Thymus (tissue), 14 donors: ENCODE data around the gene DMPK. TPM values are rescaled to one million over a fixed set of nuclear protein-coding genes. Genes with fewer than 3 reads are reported as not detected.

ENCODE experiments used
- DNase-seq, 9 donors: peaks; one replicate each; pipeline ENCODE4 v3.0.0-alpha.2; 2013; ENCODE audit warnings: low spot score in 9 of 9, low read depth in 6 of 9, missing footprints in 1 of 9
- H3K27ac ChIP-seq, 2 donors: one replicate each; pipeline ENCODE4 v1.5.1; 2013; ENCODE audit warnings: control low read depth in 1 of 2, low read depth in 1 of 2, low read length in 1 of 2, mild to moderate bottlenecking in 1 of 2, moderate library complexity in 1 of 2
- H3K27me3 ChIP-seq, 2 donors: one replicate each; pipeline ENCODE4 v1.5.1; 2013; ENCODE audit warnings: low read length in 1 of 2; ENCODE audit not compliant: control insufficient read depth in 2 of 2, insufficient read depth in 1 of 2
- H3K36me3 ChIP-seq, 2 donors: one replicate each; pipeline ENCODE4 v1.5.1; 2013; ENCODE audit warnings: low read length in 1 of 2, mild to moderate bottlenecking in 1 of 2, moderate library complexity in 1 of 2; ENCODE audit not compliant: control insufficient read depth in 2 of 2, insufficient read depth in 2 of 2
- H3K4me1 ChIP-seq, 2 donors: one replicate each; pipeline ENCODE4 v1.5.1; 2013; ENCODE audit warnings: low read length in 2 of 2; ENCODE audit not compliant: control insufficient read depth in 2 of 2, insufficient read depth in 2 of 2
- H3K4me3 ChIP-seq, 2 donors: one replicate each; pipeline ENCODE4 v1.5.1; 2013; ENCODE audit warnings: low read length in 2 of 2, control low read depth in 1 of 2, mild to moderate bottlenecking in 1 of 2
- H3K9me3 ChIP-seq, 2 donors: one replicate each; pipeline ENCODE4 v1.5.1; 2013; ENCODE audit warnings: low read length in 1 of 2, mild to moderate bottlenecking in 1 of 2; ENCODE audit not compliant: control insufficient read depth in 2 of 2, insufficient read depth in 1 of 2
- WGBS: extraction: QIAGEN DNeasy Blood & Tissue Kit; methylation state at CpG from one replicate; pipeline ENCODE4 v1.1.7; 2013; 5-methylcytosine and 5-hydroxymethylcytosine counted together
- long read RNA-seq, 10 donors: transcript quantifications; one replicate each; lab custom pipeline, GENCODE V29; 2026
- polyA plus RNA-seq: library from polyadenylated mRNA; stranded (reverse); fragments of 200-250 nt; gene quantifications from one replicate; pipeline ENCODE4 v1.2.3, GENCODE V29; 2013
- total RNA-seq: library from RNA; stranded (reverse); fragments of 120-200 nt; gene quantifications from one replicate; pipeline ENCODE4 v1.2.4, GENCODE V29; 2013
- donor health status: healthy.

DMPK gene
- 3.9 TPM for total RNA-seq
- polyA plus RNA-seq: 59.4 TPM
- long read RNA-seq, donor 1: 0 reads
- long read RNA-seq, donor 2, transcript DMPK-215 (1 exons, 1,410 nt): major isoform, 6 of 8 reads
- long read RNA-seq, donor 2, partial matches to known transcripts: 0 of 8 reads
- long read RNA-seq, donor 2, other reads (novel, unspliced or antisense): 0 of 8 reads
- long read RNA-seq, donor 3, transcript DMPK-215 (1 exons, 1,410 nt): major isoform, 7 of 8 reads
- long read RNA-seq, donor 3, partial matches to known transcripts: 0 of 8 reads
- long read RNA-seq, donor 3, other reads (novel, unspliced or antisense): 0 of 8 reads
- long read RNA-seq, donor 4, partial matches to known transcripts: 0 of 2 reads
- long read RNA-seq, donor 4, other reads (novel, unspliced or antisense): 0 of 2 reads
- long read RNA-seq, donor 5, partial matches to known transcripts: 0 of 2 reads
- long read RNA-seq, donor 5, other reads (novel, unspliced or antisense): 0 of 2 reads
- long read RNA-seq, donor 6, transcript DMPK-215 (1 exons, 1,410 nt): major isoform, 5 of 6 reads
- long read RNA-seq, donor 6, partial matches to known transcripts: 0 of 6 reads
- long read RNA-seq, donor 6, other reads (novel, unspliced or antisense): 0 of 6 reads
- long read RNA-seq, donor 7, partial matches to known transcripts: 0 of 2 reads
- long read RNA-seq, donor 7, other reads (novel, unspliced or antisense): 0 of 2 reads
- long read RNA-seq, donor 8, partial matches to known transcripts: 0 of 2 reads
- long read RNA-seq, donor 8, other reads (novel, unspliced or antisense): 0 of 2 reads
- long read RNA-seq, donor 9, partial matches to known transcripts: 0 of 1 reads
- long read RNA-seq, donor 9, other reads (novel, unspliced or antisense): 0 of 1 reads
- long read RNA-seq, donor 10, partial matches to known transcripts: 0 of 2 reads
- long read RNA-seq, donor 10, other reads (novel, unspliced or antisense): 0 of 2 reads

GRCh38 chr19:45782162-45782691 lies at the start of gene DMPK:
Gene DMPK, minus strand, starts transcription at chr19:45782490. Its CDS starts 138 bp downstream, at chr19:45782352.
- Histone ChIP-seq H3K27me3 (peaks cover 2 to 76% of the 10 kb centered on the region in 2 donors), H3K27ac (no peak within 1 kb of the TSS), H3K4me1 (peaks cover 11 to 16% of the 10 kb centered on the region in 2 donors), H3K9me3 (peaks cover 0 to 4% of the 10 kb centered on the region in 2 donors), H3K4me3 (no peak within 1 kb of the TSS), H3K36me3 (peaks cover 30 to 38% of the 10 kb centered on the region in 2 donors)
- DNase-seq: no peak
- 67% methylated on average over 18 of the region's 18 CpGs for WGBS

GRCh38 chr19:45828945-45829344 lies 46.7 kb upstream of the DMPK start:
- no peak overlapping the region for H3K27ac ChIP-seq
- DNase-seq: no peak
- H3K4me3 ChIP-seq: no peak overlapping the region
- H3K9me3 ChIP-seq: no peaks in the 10 kb centered on the region
- H3K4me1 ChIP-seq: no peaks in the 10 kb centered on the region
- WGBS: 98% methylated on average over 16 of the region's 16 CpGs
- peaks cover 81 to 87% of the 10 kb centered on the region in 2 donors for H3K36me3 ChIP-seq
- no peaks in the 10 kb centered on the region for H3K27me3 ChIP-seq

- H3K4me3 ChIP-seq: no peak overlapping the region
- H3K4me1 ChIP-seq: no peaks in the 10 kb centered on the region
- 97% methylated on average over 9 of the region's 9 CpGs for WGBS
- no peak for DNase-seq
- H3K9me3 ChIP-seq: no peaks in the 10 kb centered on the region
- no peak overlapping the region for H3K27ac ChIP-seq
- no peaks in the 10 kb centered on the region for H3K27me3 ChIP-seq
- peaks cover 83 to 91% of the 10 kb centered on the region in 2 donors for H3K36me3 ChIP-seq
Measured at GRCh38 chr19:45828523-45828922, 46.2 kb upstream of the DMPK start.

GRCh38 chr19:45827459-45828093 lies 45.3 kb upstream of the DMPK start:
- no peak overlapping the region for H3K27ac ChIP-seq
- DNase-seq: no peak

GRCh38 chr19:45826934-45827333 lies 44.6 kb upstream of the DMPK start:
- no peak overlapping the region for H3K4me3 ChIP-seq
- H3K9me3 ChIP-seq: no peaks in the 10 kb centered on the region
- no peaks in the 10 kb centered on the region for H3K4me1 ChIP-seq
- WGBS: 95% methylated on average over 11 of the region's 11 CpGs
- H3K27ac ChIP-seq: no peak overlapping the region
- no peaks in the 10 kb centered on the region for H3K27me3 ChIP-seq
- DNase-seq: no peak
- H3K36me3 ChIP-seq: peaks cover 91 to 92% of the 10 kb centered on the region in 2 donors

More at GRCh38 chr19:45827459-45828093, 45.3 kb upstream of the DMPK start:
- H3K27me3 ChIP-seq: no peaks in the 10 kb centered on the region
- H3K9me3 ChIP-seq: no peaks in the 10 kb centered on the region
- 98% methylated on average over 16 of the region's 16 CpGs for WGBS
- H3K36me3 ChIP-seq: peaks cover 93 to 94% of the 10 kb centered on the region in 2 donors
- H3K4me3 ChIP-seq: no peak overlapping the region
- H3K4me1 ChIP-seq: no peaks in the 10 kb centered on the region

GRCh38 chr19:45825917-45826893 lies 43.9 kb upstream of the DMPK start:
- Histone ChIP-seq H3K27ac (no peak overlapping the region), H3K4me1 (no peaks in the 10 kb centered on the region), H3K27me3 (no peaks in the 10 kb centered on the region), H3K4me3 (no peak overlapping the region), H3K36me3 (peaks cover 88 to 91% of the 10 kb centered on the region in 2 donors), H3K9me3 (no peaks in the 10 kb centered on the region)
- 89% methylated on average over 22 of the region's 22 CpGs for whole genome bisulfite sequencing
- DNase-seq: no peak

GRCh38 chr19:45825263-45825605 lies 42.9 kb upstream of the DMPK start:
- WGBS: 96% methylated on average over 8 of the region's 8 CpGs
- H3K4me1 ChIP-seq: no peaks in the 10 kb centered on the region
- H3K9me3 ChIP-seq: no peaks in the 10 kb centered on the region
- H3K4me3 ChIP-seq: no peak overlapping the region
- H3K27ac ChIP-seq: no peak overlapping the region
- peaks cover 93 to 94% of the 10 kb centered on the region in 2 donors for H3K36me3 ChIP-seq
- DNase-seq: no peak
- no peaks in the 10 kb centered on the region for H3K27me3 ChIP-seq
